ENCODE measurements around the gene ENTPD1. TPM values are rescaled to one million over a fixed set of nuclear protein-coding genes. Genes with fewer than 3 reads are reported as not detected.
A peak's percentile ranks its signal among the peaks of the same experiment; 100 is the strongest.

The ENTPD1 gene
- total and polyA plus RNA-seq, 4 experiments from 2014 or later = 1.2 to 1.9 (median 1.6) TPM

DNA sequence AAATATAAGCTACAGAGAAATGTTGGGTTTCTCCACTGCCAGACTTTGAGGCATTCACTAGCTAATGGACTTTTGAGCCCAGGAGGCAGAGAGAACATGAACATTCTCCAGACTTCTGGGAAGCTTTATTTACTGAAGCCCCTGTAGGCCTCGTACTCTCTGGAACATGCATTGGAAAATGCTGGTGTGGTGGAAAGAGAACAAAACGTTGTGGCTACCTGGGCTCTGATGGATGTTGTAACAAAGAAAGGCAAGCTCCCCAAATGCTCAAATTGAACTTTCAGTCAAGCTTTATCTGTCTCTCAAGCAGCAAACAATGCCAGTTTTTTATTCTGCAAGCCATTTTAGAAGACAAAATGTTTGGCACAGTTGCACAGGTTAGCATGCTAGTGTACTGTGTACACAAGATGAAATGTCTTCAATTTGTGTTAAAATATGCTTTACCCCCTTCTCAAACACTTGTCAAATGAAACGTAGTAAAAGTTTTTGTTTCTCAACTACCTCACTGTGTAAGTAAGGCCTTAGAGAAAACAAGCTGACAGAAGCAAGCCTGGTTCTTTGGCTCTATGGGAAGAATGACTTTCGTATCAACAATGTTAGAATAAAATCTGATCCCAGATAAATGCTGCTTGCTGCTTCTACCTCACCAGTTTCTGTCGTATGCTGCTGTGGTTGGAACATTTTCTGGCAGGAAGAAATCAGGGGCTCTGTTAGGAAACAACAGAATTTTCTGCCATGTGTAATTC lies 80.8 kb downstream of the ENTPD1 start:
- Mint-ChIP-seq H3K4me1 (peaks cover 0 to 37% (median 11%) of the 10 kb centered on the region in 4 donors), H3K27ac (peak overlapping the region in 1 of 7 donors; percentile 54), H3K4me3 (no peak overlapping the region), H3K36me3 (no peaks in the 10 kb centered on the region), H3K27me3 (no peaks in the 10 kb centered on the region), H3K9me3 (no peaks in the 10 kb centered on the region)
- Histone ChIP-seq H3K36me3 (ENCODE audit: insufficient read depth, low read length) (no peaks in the 10 kb centered on the region), H3K9me3 (ENCODE audit: control insufficient read depth in 1 of 2, low read length in 2 of 2) (no peaks in the 10 kb centered on the region), H3K27me3 (ENCODE audit: insufficient read depth, low read length) (no peaks in the 10 kb centered on the region), H3K27ac (ENCODE audit: low read depth, low read length) (no peak overlapping the region), H3K4me3 (ENCODE audit: low read length in 2 of 2) (no peak overlapping the region), H3K4me1 (ENCODE audit: insufficient read depth, low read length) (peaks cover 34% of the 10 kb centered on the region)
- intact Hi-C loops (cut with micrococcal nuclease) = no loop called here
- POLR2A ChIA-PET (ENCODE audit: partially characterized antibody) = no interaction called here
- DNase-seq = no peak
- CTCF ChIA-PET (ENCODE audit: partially characterized antibody) = interaction anchor here (1.6 to 16.0 kb wide), 2 partner anchors 28 to 143 kb away, joined by 5 to 290 read pairs; partner anchors contain the start of gene TCTN3

DNA sequence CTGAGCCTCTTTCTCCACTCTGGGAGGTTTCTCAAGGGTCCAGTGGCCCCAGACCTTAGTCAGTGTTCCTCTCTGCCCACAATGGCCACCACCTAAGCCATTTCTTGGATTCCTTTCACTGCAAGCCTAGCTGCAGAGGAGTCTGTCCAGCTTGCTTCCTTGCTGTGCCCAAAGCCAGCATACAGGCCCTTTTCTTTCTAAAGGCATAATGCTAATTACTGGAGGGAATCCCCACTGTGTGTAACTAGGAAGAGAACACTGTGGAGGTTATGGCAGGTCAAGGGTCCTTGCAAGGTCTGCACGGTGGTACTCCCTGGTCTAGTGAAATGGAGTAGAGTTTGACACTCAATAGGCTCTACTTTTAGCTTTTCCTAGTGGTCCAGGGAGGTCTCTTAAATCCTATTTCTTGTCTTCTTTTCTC lies 81.4 kb downstream of the ENTPD1 start:
- H3K9me3 Mint-ChIP-seq = no peaks in the 10 kb centered on the region
- H3K36me3 Mint-ChIP-seq = no peaks in the 10 kb centered on the region
- ChIA-PET POLR2A (ENCODE audit: partially characterized antibody) (no interaction called here), CTCF (ENCODE audit: partially characterized antibody) (interaction anchor here (1.6 to 16.0 kb wide), 2 partner anchors 28 to 144 kb away, joined by 5 to 290 read pairs; partner anchors contain the start of gene TCTN3)
- intact Hi-C loops (cut with micrococcal nuclease) = no loop called here
- H3K4me3 Mint-ChIP-seq = no peak overlapping the region
- H3K4me1 Mint-ChIP-seq = peaks cover 0 to 33% (median 9%) of the 10 kb centered on the region in 4 donors
- no peak for DNase-seq
- H3K27ac Mint-ChIP-seq = peak overlapping the region in 2 of 7 donors; percentile 8 to 54
- Histone ChIP-seq H3K27me3 (ENCODE audit: insufficient read depth, low read length) (no peaks in the 10 kb centered on the region), H3K4me3 (ENCODE audit: low read length in 2 of 2) (no peak overlapping the region), H3K9me3 (ENCODE audit: control insufficient read depth in 1 of 2, low read length in 2 of 2) (no peaks in the 10 kb centered on the region), H3K36me3 (ENCODE audit: insufficient read depth, low read length) (no peaks in the 10 kb centered on the region), H3K27ac (ENCODE audit: low read depth, low read length) (no peak overlapping the region), H3K4me1 (ENCODE audit: insufficient read depth, low read length) (peaks cover 30% of the 10 kb centered on the region)
- no peaks in the 10 kb centered on the region for H3K27me3 Mint-ChIP-seq

DNA sequence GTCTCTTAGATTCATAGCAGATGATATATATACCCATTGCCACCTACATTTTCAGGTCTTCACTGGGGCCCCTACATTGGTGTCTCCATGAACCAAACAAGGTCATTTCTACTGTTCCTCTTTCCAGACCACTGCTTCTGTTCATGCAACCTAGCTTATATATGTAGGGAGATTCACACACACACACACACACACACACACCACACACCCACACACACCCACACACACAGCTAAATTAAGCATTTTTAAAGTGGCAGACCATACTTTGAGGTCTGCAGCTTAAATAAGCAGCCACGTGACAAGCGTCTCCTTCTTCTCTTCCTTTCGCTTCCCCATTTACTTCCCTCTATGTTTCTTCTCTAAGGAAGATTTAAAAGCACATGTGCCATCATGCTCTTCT lies 81.8 kb downstream of the ENTPD1 start:
- Histone ChIP-seq H3K27ac (ENCODE audit: low read depth, low read length) (no peak overlapping the region), H3K36me3 (ENCODE audit: insufficient read depth, low read length) (no peaks in the 10 kb centered on the region), H3K27me3 (ENCODE audit: insufficient read depth, low read length) (no peaks in the 10 kb centered on the region), H3K4me3 (ENCODE audit: low read length in 2 of 2) (no peak overlapping the region), H3K4me1 (ENCODE audit: insufficient read depth, low read length) (peaks cover 26% of the 10 kb centered on the region), H3K9me3 (ENCODE audit: control insufficient read depth in 1 of 2, low read length in 2 of 2) (no peaks in the 10 kb centered on the region)
- CTCF ChIA-PET (ENCODE audit: partially characterized antibody) = interaction anchor here (1.6 to 16.0 kb wide), 2 partner anchors 27 to 144 kb away, joined by 5 to 290 read pairs; partner anchors contain the start of gene TCTN3
- intact Hi-C loops (cut with micrococcal nuclease) = no loop called here
- POLR2A ChIA-PET (ENCODE audit: partially characterized antibody) = no interaction called here
- peak overlapping the region in 1 of 8 donors; percentile 7 for H3K4me3 Mint-ChIP-seq
- H3K36me3 Mint-ChIP-seq = no peaks in the 10 kb centered on the region
- DNase-seq = no peak
- H3K27ac Mint-ChIP-seq = peak overlapping the region in 1 of 7 donors; percentile 8
- no peaks in the 10 kb centered on the region for H3K9me3 Mint-ChIP-seq
- no peaks in the 10 kb centered on the region for H3K27me3 Mint-ChIP-seq
- peaks cover 0 to 29% (median 6%) of the 10 kb centered on the region in 4 donors for H3K4me1 Mint-ChIP-seq

DNA sequence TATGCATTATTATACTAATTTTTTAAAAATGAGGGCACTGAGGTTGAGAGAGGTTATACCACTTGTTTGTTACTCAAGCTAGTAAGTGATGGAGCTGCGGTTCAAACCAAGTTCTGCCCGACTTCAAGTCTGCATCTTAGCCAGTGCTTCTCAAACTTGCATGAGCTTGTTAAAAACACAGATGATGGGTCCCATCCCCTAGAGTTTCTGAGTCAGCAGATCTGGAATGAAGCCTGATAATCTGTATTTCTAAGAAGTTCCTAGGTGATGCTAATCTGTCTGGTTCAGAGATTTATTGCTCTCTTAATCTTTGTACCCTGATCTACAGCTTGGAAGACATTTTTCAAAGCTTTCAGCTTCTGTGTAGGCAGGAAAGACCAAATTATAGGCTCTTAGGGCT lies 84.2 kb downstream of the ENTPD1 start:
- intact Hi-C loops (cut with micrococcal nuclease) = loop anchor here (5.0 kb wide), 1 partner anchor 83 kb away; the partner anchor contains the start of gene ENTPD1
- no peak for DNase-seq
- Mint-ChIP-seq H3K4me1 (peaks cover 0 to 18% (median 3%) of the 10 kb centered on the region in 4 donors), H3K27ac (peak overlapping the region in 1 of 7 donors; percentile 69), H3K9me3 (no peaks in the 10 kb centered on the region), H3K36me3 (no peaks in the 10 kb centered on the region), H3K4me3 (no peak overlapping the region), H3K27me3 (peaks cover 0 to 2% of the 10 kb centered on the region in 2 donors)
- ChIA-PET CTCF (ENCODE audit: partially characterized antibody) (interaction anchor here (1.0 to 16.0 kb wide), 6 partner anchors 8 to 162 kb away, joined by 3 to 290 read pairs (median 7); partner anchors contain the start of gene TCTN3), POLR2A (ENCODE audit: partially characterized antibody) (interaction anchor here (1.2 to 1.4 kb wide), 2 partner anchors 25 to 146 kb away, joined by 4 to 5 read pairs; partner anchors contain the start of gene TCTN3)
- H3K4me3 ChIP-seq (ENCODE audit: low read length in 2 of 2) = no peak overlapping the region
- H3K4me1 ChIP-seq (ENCODE audit: insufficient read depth, low read length) = peaks cover 8% of the 10 kb centered on the region
- H3K27ac ChIP-seq (ENCODE audit: low read depth, low read length) = no peak overlapping the region
- H3K36me3 ChIP-seq (ENCODE audit: insufficient read depth, low read length) = no peaks in the 10 kb centered on the region
- H3K27me3 ChIP-seq (ENCODE audit: insufficient read depth, low read length) = no peaks in the 10 kb centered on the region
- no peaks in the 10 kb centered on the region for H3K9me3 ChIP-seq (ENCODE audit: control insufficient read depth in 1 of 2, low read length in 2 of 2)

DNA sequence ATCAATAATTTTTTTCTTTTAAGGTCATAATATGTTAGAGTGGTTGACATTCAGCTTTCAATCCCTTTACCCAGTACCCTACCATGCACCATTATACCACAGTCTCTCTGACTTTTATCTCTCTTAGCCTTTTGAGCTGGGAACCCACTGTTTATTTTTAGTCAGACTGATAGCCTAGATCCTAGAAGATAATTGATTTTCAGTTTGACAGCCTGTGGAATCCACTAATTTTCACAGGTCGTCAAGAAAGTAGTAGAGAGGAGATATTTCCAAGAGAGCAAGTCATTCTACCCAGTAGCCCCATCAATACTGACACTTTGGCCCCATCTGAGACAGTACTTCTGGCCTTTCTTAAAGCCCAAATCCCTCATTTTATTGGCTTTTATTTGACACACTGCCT lies 84.7 kb downstream of the ENTPD1 start:
- no peak overlapping the region for H3K4me3 ChIP-seq (ENCODE audit: low read length in 2 of 2)
- Mint-ChIP-seq H3K27ac (peak overlapping the region in 2 of 7 donors; percentile 2 to 14), H3K9me3 (no peaks in the 10 kb centered on the region)

DNA sequence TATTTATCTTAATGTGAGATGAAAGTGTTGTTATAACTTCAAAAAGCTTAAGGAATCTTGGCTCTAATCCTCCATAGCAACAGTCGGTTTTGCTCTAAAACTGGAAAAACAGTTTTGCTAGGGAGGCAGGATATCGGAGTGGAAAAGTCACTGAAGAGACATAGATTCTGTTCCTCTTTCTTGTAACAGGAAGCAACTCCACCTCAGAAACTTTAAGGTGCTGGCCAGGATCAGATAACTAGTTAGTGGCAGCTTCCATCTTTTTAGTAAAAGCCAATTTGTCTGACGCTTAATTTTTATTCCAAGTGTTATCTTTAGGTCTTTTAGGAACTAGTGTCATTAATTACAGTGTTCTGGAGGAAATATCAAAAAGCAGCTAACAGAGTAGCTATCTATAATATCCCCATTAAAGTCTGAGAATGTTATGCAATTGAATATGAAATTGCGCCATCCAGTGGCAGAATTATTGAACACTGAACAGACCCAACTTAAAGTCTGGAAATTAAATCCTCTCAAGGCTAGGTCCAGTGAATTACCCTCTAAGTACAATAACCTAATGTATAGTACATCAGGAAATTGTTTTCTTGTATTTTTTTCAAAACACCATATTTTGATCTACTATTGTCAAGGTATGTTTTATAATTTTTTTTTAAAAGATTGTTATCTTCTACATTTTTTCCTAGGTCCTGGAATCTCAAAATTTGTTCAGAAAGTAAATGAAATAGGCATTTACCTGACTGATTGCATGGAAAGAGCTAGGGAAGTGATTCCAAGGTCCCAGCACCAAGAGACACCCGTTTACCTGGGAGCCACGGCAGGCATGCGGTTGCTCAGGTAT lies 85.9 kb downstream of the ENTPD1 start:
- ChIA-PET POLR2A (ENCODE audit: partially characterized antibody) (interaction anchor here (0.6 to 1.1 kb wide), 4 partner anchors 9 to 192 kb away, joined by 3 to 27 read pairs (median 4); partner anchors contain the start of gene TCTN3), CTCF (ENCODE audit: partially characterized antibody) (interaction anchor here (0.8 to 16.0 kb wide), 16 partner anchors 9 to 388 kb away, joined by 3 to 290 read pairs (median 4); partner anchors contain the start of genes ENTPD1 and TCTN3)
- H3K27me3 Mint-ChIP-seq = peaks cover 0 to 2% of the 10 kb centered on the region in 2 donors
- H3K36me3 ChIP-seq (ENCODE audit: insufficient read depth, low read length) = no peaks in the 10 kb centered on the region
- H3K4me3 ChIP-seq (ENCODE audit: low read length in 2 of 2) = no peak overlapping the region
- no peaks in the 10 kb centered on the region for H3K9me3 Mint-ChIP-seq
- H3K27me3 ChIP-seq (ENCODE audit: insufficient read depth, low read length) = no peaks in the 10 kb centered on the region
- peak overlapping the region; percentile 35 for H3K27ac ChIP-seq (ENCODE audit: low read depth, low read length)
- no peak overlapping the region for H3K4me3 Mint-ChIP-seq
- peak in 4 of 5 donors; percentile 28 to 57 (median 55) for DNase-seq
- H3K36me3 Mint-ChIP-seq = no peaks in the 10 kb centered on the region
- H3K4me1 ChIP-seq (ENCODE audit: insufficient read depth, low read length) = peaks cover 8% of the 10 kb centered on the region
- H3K9me3 ChIP-seq (ENCODE audit: control insufficient read depth in 1 of 2, low read length in 2 of 2) = no peaks in the 10 kb centered on the region
- intact Hi-C loops (cut with micrococcal nuclease) = loop anchor here (1.0 to 5.0 kb wide), 2 partner anchors 85 to 148 kb away; partner anchors contain the start of gene ENTPD1
- peak overlapping the region; percentile 26 to 88 (median 53) for H3K27ac Mint-ChIP-seq
- H3K4me1 Mint-ChIP-seq = peaks cover 0 to 18% (median 3%) of the 10 kb centered on the region in 4 donors

More for the DNA sequence above, 84.7 kb downstream of the ENTPD1 start:
- Histone ChIP-seq H3K36me3 (ENCODE audit: insufficient read depth, low read length) (no peaks in the 10 kb centered on the region), H3K4me1 (ENCODE audit: insufficient read depth, low read length) (peaks cover 8% of the 10 kb centered on the region), H3K9me3 (ENCODE audit: control insufficient read depth in 1 of 2, low read length in 2 of 2) (no peaks in the 10 kb centered on the region), H3K27ac (ENCODE audit: low read depth, low read length) (no peak overlapping the region), H3K27me3 (ENCODE audit: insufficient read depth, low read length) (no peaks in the 10 kb centered on the region)
- no peak for DNase-seq
- H3K27me3 Mint-ChIP-seq = peaks cover 0 to 2% of the 10 kb centered on the region in 2 donors
- H3K4me1 Mint-ChIP-seq = peaks cover 0 to 18% (median 3%) of the 10 kb centered on the region in 4 donors
- no peaks in the 10 kb centered on the region for H3K36me3 Mint-ChIP-seq
- CTCF ChIA-PET (ENCODE audit: partially characterized antibody) = interaction anchor here (0.9 to 16.0 kb wide), 13 partner anchors 8 to 174 kb away, joined by 3 to 290 read pairs (median 4); partner anchors contain the start of genes ENTPD1 and TCTN3
- intact Hi-C loops (cut with micrococcal nuclease) = loop anchor here (5.0 kb wide), 1 partner anchor 83 kb away; the partner anchor contains the start of gene ENTPD1
- H3K4me3 Mint-ChIP-seq = no peak overlapping the region
- POLR2A ChIA-PET (ENCODE audit: partially characterized antibody) = interaction anchor here (1.2 to 1.4 kb wide), 2 partner anchors 24 to 147 kb away, joined by 4 to 5 read pairs; partner anchors contain the start of gene TCTN3

Data from CD4-positive, alpha-beta memory T cell (primary cell).